ENCODE results near the gene ZC3H8.

ZC3H8 gene

GRCh38 chr2:112197868-112198267 is 57.0 kb downstream of the ZC3H8 start:
- no peak for DNase-seq
- H3K27ac Mint-ChIP-seq = no peak overlapping the region
- no peaks in the 10 kb centered on the region for H3K27me3 Mint-ChIP-seq
- H3K9me3 Mint-ChIP-seq = peaks cover 5% of the 10 kb centered on the region
- no peak overlapping the region for H3K4me3 Mint-ChIP-seq
- peaks cover 28% of the 10 kb centered on the region for H3K4me1 Mint-ChIP-seq
- H3K36me3 Mint-ChIP-seq = peaks cover 29% of the 10 kb centered on the region
- CTCF ChIA-PET = no interaction called here

- Mint-ChIP-seq H3K27ac (no peak overlapping the region), H3K9me3 (peaks cover 3% of the 10 kb centered on the region), H3K4me1 (peaks cover 41% of the 10 kb centered on the region), H3K36me3 (peaks cover 31% of the 10 kb centered on the region), H3K27me3 (no peaks in the 10 kb centered on the region), H3K4me3 (no peak overlapping the region)
- no peak for DNase-seq
- CTCF ChIA-PET = no interaction called here
Observed at GRCh38 chr2:112195950-112196349, 58.9 kb downstream of the ZC3H8 start.

DNA sequence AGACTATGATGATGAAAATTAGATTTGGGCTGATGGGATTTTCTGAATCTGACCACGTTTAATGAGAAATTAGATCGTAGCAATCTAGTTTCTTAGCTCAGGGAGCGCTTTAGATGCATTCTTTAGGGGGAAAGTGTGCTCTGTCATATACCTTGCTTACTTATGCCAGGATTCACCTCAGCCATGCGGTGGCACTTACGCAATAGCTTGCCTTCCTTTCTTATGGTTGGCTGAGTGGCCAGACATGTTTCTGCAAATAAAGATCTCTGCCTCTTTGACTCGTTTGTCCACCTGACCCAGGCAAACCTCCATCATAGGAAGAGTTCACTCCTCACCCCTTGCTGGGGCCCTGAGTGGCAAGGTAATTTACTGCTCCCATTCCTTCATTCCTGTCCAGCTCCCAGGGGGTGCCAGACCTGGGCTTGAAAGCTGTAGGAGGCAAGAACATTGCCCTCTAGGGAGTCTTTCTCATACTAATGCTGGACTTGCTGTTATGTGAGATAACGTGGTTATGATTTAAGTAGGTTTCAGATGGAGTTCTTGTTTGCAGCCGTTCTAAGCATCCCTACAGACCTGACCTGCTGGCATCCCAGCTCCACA is 59.6 kb downstream of the ZC3H8 start:
- Mint-ChIP-seq H3K4me1 (peaks cover 45% of the 10 kb centered on the region), H3K27ac (no peak overlapping the region), H3K4me3 (no peak overlapping the region), H3K9me3 (peaks cover 3% of the 10 kb centered on the region), H3K27me3 (no peaks in the 10 kb centered on the region), H3K36me3 (peaks cover 32% of the 10 kb centered on the region)
- DNase-seq = no peak
- CTCF ChIA-PET = no interaction called here

- no peak for DNase-seq
- Mint-ChIP-seq H3K9me3 (peaks cover 2% of the 10 kb centered on the region), H3K36me3 (peaks cover 30% of the 10 kb centered on the region), H3K27ac (peak overlapping the region; percentile 70), H3K4me3 (no peak overlapping the region), H3K27me3 (no peaks in the 10 kb centered on the region), H3K4me1 (peaks cover 50% of the 10 kb centered on the region)
- CTCF ChIA-PET = interaction anchor here (0.7 to 1.0 kb wide), 3 partner anchors 11 to 57 kb away, joined by 3 to 4 read pairs (median 3); no protein-coding TSS in a partner anchor
Observed at GRCh38 chr2:112194482-112194881, 60.4 kb downstream of the ZC3H8 start.

DNA sequence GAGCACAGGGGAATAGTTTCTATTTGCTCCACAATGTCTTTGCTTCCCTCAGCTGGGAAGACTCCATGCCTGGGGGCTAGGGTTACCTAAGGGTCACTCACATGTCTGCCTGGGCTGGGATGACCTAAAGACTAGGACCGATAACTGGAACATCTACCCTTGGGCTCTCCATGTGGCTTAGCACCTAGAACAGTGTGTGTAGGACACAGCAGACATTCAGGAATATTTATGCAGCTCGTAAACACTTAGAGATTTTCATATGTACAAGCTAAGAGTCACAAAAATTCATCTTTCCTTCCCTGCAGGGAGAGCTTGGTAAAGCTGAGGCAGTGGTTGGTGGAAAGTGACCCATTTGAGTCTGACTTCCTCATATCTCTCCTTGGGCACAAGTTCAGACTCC is 60.8 kb downstream of the ZC3H8 start:
- H3K4me1 Mint-ChIP-seq = peaks cover 55% of the 10 kb centered on the region
- H3K27me3 Mint-ChIP-seq = no peaks in the 10 kb centered on the region
- CTCF ChIA-PET = interaction anchor here (0.7 to 1.9 kb wide), 4 partner anchors 11 to 57 kb away, joined by 3 to 4 read pairs (median 4); no protein-coding TSS in a partner anchor
- H3K9me3 Mint-ChIP-seq = no peaks in the 10 kb centered on the region
- H3K36me3 Mint-ChIP-seq = peaks cover 28% of the 10 kb centered on the region
- H3K4me3 Mint-ChIP-seq = no peak overlapping the region
- no peak for DNase-seq
- peak overlapping the region; percentile 70 for H3K27ac Mint-ChIP-seq

GRCh38 chr2:112189001-112189556 is 65.8 kb downstream of the ZC3H8 start:
- peaks cover 40% of the 10 kb centered on the region for H3K36me3 Mint-ChIP-seq

GRCh38 chr2:112187805-112188596 is 66.8 kb downstream of the ZC3H8 start:
- peak overlapping the region; percentile 98 for H3K27ac Mint-ChIP-seq
- no peaks in the 10 kb centered on the region for H3K27me3 Mint-ChIP-seq
- peaks cover 81% of the 10 kb centered on the region for H3K4me1 Mint-ChIP-seq
- peak; percentile 84 for DNase-seq
- H3K9me3 Mint-ChIP-seq = no peaks in the 10 kb centered on the region
- CTCF ChIA-PET = interaction anchor here (1.0 kb wide), 1 partner anchor 67 kb away, joined by 3 read pairs; the partner anchor contains the start of gene ZC3H8
- peak overlapping the region; percentile 13 for H3K4me3 Mint-ChIP-seq
- H3K36me3 Mint-ChIP-seq = peaks cover 43% of the 10 kb centered on the region

More at GRCh38 chr2:112189001-112189556, 65.8 kb downstream of the ZC3H8 start:
- H3K4me3 Mint-ChIP-seq = peak overlapping the region; percentile 13
- no peak for DNase-seq
- peak overlapping the region; percentile 98 for H3K27ac Mint-ChIP-seq
- CTCF ChIA-PET = interaction anchor here (1.0 kb wide), 1 partner anchor 66 kb away, joined by 3 read pairs; the partner anchor contains the start of gene ZC3H8
- H3K4me1 Mint-ChIP-seq = peaks cover 77% of the 10 kb centered on the region
- H3K27me3 Mint-ChIP-seq = no peaks in the 10 kb centered on the region
- H3K9me3 Mint-ChIP-seq = no peaks in the 10 kb centered on the region

DNA sequence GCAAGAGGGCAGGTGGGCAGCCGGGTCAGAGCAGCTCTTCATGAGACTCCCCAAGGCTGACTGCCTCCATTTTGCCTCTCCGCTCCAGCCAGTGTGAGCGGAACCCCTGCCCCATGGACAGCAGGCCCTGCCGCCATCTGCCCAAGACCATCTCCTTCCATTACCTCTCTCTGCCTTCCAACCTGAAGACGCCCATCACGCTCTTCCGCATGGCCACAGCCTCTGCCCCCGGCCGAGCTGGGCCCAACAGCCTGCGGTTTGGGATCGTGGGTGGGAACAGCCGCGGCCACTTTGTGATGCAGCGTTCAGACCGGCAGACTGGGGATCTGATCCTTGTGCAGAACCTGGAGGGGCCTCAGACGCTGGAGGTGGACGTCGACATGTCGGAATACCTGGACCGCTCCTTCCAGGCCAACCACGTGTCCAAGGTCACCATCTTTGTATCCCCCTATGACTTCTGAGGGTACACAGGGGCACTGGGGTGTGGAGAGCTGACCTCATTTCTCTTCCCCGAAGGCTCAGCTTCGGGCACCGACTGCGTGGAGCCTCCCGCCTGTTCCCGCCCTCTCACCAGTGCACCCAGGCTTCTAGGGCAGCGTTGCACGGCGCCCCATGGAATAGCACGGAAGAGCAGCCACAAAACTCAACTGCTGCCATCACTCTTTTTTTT is 67.7 kb downstream of the ZC3H8 start:
- H3K27me3 Mint-ChIP-seq = no peaks in the 10 kb centered on the region
- H3K4me3 Mint-ChIP-seq = peak overlapping the region; percentile 13
- peak; percentile 32 for DNase-seq
- no peaks in the 10 kb centered on the region for H3K9me3 Mint-ChIP-seq
- H3K27ac Mint-ChIP-seq = peak overlapping the region; percentile 98
- peaks cover 38% of the 10 kb centered on the region for H3K36me3 Mint-ChIP-seq
- CTCF ChIA-PET = no interaction called here
- peaks cover 84% of the 10 kb centered on the region for H3K4me1 Mint-ChIP-seq

DNA sequence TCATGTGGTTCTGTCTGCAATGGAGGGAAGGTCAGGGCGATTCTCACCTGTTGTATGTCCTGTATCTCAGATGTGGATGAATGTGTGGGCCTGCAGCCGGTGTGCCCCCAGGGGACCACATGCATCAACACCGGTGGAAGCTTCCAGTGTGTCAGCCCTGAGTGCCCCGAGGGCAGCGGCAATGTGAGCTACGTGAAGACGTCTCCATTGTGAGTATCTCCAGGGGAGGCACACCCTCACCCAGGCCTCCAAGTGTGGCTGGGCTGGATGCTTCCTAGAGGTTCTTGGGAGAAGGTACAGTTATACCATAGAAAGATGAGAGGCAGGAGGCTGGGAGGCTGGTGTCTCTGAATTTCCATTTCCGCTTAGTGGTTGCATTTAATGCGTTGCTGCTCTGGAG is 69.7 kb downstream of the ZC3H8 start:
- peaks cover 27% of the 10 kb centered on the region for H3K36me3 Mint-ChIP-seq

GRCh38 chr2:112184121-112184520 is 70.7 kb downstream of the ZC3H8 start:
- no peak overlapping the region for H3K27ac Mint-ChIP-seq

More for the DNA sequence above, 69.7 kb downstream of the ZC3H8 start:
- CTCF ChIA-PET = no interaction called here
- Mint-ChIP-seq H3K4me1 (peaks cover 81% of the 10 kb centered on the region), H3K27me3 (no peaks in the 10 kb centered on the region), H3K27ac (no peak overlapping the region), H3K9me3 (no peaks in the 10 kb centered on the region), H3K4me3 (no peak overlapping the region)
- DNase-seq = peak; percentile 15

GRCh38 chr2:112183327-112184025 is 71.4 kb downstream of the ZC3H8 start:
- DNase-seq = peak; percentile 31
- Mint-ChIP-seq H3K9me3 (no peaks in the 10 kb centered on the region), H3K4me1 (peaks cover 71% of the 10 kb centered on the region), H3K27me3 (no peaks in the 10 kb centered on the region), H3K4me3 (peak overlapping the region; percentile 79), H3K36me3 (peaks cover 21% of the 10 kb centered on the region), H3K27ac (peak overlapping the region; percentile 90)
- CTCF ChIA-PET = interaction anchor here (0.9 kb wide), 1 partner anchor 542 kb away, joined by 3 read pairs; no protein-coding TSS in a partner anchor

More at GRCh38 chr2:112184121-112184520, 70.7 kb downstream of the ZC3H8 start:
- H3K9me3 Mint-ChIP-seq = no peaks in the 10 kb centered on the region
- peaks cover 24% of the 10 kb centered on the region for H3K36me3 Mint-ChIP-seq
- H3K4me3 Mint-ChIP-seq = no peak overlapping the region
- no peaks in the 10 kb centered on the region for H3K27me3 Mint-ChIP-seq
- peak; percentile 8 for DNase-seq
- CTCF ChIA-PET = interaction anchor here (0.9 kb wide), 1 partner anchor 541 kb away, joined by 3 read pairs; no protein-coding TSS in a partner anchor
- peaks cover 78% of the 10 kb centered on the region for H3K4me1 Mint-ChIP-seq

- H3K27me3 Mint-ChIP-seq = no peaks in the 10 kb centered on the region
- DNase-seq = peak; percentile 58
- CTCF ChIA-PET = interaction anchor here (0.7 to 1.5 kb wide), 8 partner anchors 11 to 77 kb away, joined by 3 to 9 read pairs (median 4); no protein-coding TSS in a partner anchor
- H3K9me3 Mint-ChIP-seq = no peaks in the 10 kb centered on the region
- peaks cover 19% of the 10 kb centered on the region for H3K36me3 Mint-ChIP-seq
- H3K27ac Mint-ChIP-seq = peak overlapping the region; percentile 90
- peak overlapping the region; percentile 79 for H3K4me3 Mint-ChIP-seq
- peaks cover 62% of the 10 kb centered on the region for H3K4me1 Mint-ChIP-seq
Observed at GRCh38 chr2:112182581-112183034, 72.2 kb downstream of the ZC3H8 start.

- Mint-ChIP-seq H3K9me3 (no peaks in the 10 kb centered on the region), H3K4me3 (peak overlapping the region; percentile 79), H3K36me3 (peaks cover 16% of the 10 kb centered on the region), H3K4me1 (peaks cover 54% of the 10 kb centered on the region), H3K27me3 (no peaks in the 10 kb centered on the region), H3K27ac (peak overlapping the region; percentile 90)
- CTCF ChIA-PET = interaction anchor here (0.7 to 1.5 kb wide), 8 partner anchors 11 to 78 kb away, joined by 3 to 9 read pairs (median 4); no protein-coding TSS in a partner anchor
- DNase-seq = peak; percentile 73
Observed at GRCh38 chr2:112181571-112182290, 73.1 kb downstream of the ZC3H8 start.

All from activated naive CD4-positive, alpha-beta T cell treated with anti-CD3 and anti-CD28 coated beads, Interleukin-2, amount 10 ng/mL, durations not matched to agents 7 days and 5 days (primary cell).